A673 (cell line): Measurements from ENCODE around the gene NFKBIE. TPM values are rescaled to one million over a fixed set of nuclear protein-coding genes. Genes with fewer than 3 reads are reported as not detected.

ENCODE experiments used
- BruUV-seq: library from RNA; stranded (reverse); fragments of 400-500 nt; replicated peaks from 2 replicates; lab custom pipeline; 2021; lab: Mats Ljungman, UMichigan
- CTCF ChIA-PET: fragments of 300-600 bp; sonication (Branson Sonifier 250); formaldehyde crosslinking; loops from one replicate; lab custom pipeline; 2022; ENCODE audit warnings: antibody characterized with exemption; lab: Charles Lee
- POLR2A ChIA-PET: fragments of 300-600 bp; sonication (Branson Sonifier 250); formaldehyde crosslinking; loops from one replicate; lab custom pipeline; 2022; ENCODE audit warnings: antibody characterized with exemption; ENCODE audit not compliant: low non-redundant PET; lab: Charles Lee
- DNase-seq: peaks from one replicate; pipeline ENCODE4 v3.0.0-alpha.2; 2015; ENCODE audit warnings: low spot score
- H3K27ac ChIP-seq: fragments of 200-600 bp; sonication (generic); 2 replicates; pipeline ENCODE4 v1.5.1; 2016; ENCODE audit warnings: mixed run types, low read depth, mild to moderate bottlenecking, mixed read lengths, antibody characterized with exemption, low read length; ENCODE audit not compliant: poor library complexity, severe bottlenecking
- H3K27me3 ChIP-seq: fragments of 200-600 bp; sonication (generic); replicated peaks from 2 replicates; pipeline ENCODE4 v1.6.1; 2017; ENCODE audit warnings: mixed run types, low read depth, mild to moderate bottlenecking, mixed read lengths, antibody characterized with exemption, low read length; ENCODE audit not compliant: insufficient read depth, poor library complexity
- H3K36me3 ChIP-seq: fragments of 200-600 bp; sonication (generic); 2 replicates; pipeline ENCODE4 v1.6.1; 2016; ENCODE audit warnings: mixed run types, mild to moderate bottlenecking, mixed read lengths, antibody characterized with exemption, low read length; ENCODE audit not compliant: insufficient read depth, poor library complexity, severe bottlenecking
- H3K4me1 ChIP-seq: fragments of 200-600 bp; sonication (generic); 2 replicates; pipeline ENCODE4 v1.6.1; 2017; ENCODE audit warnings: mixed run types, mild to moderate bottlenecking, mixed read lengths, antibody characterized with exemption, low read length; ENCODE audit not compliant: insufficient read depth, poor library complexity, severe bottlenecking
- H3K4me3 ChIP-seq: fragments of 200-600 bp; sonication (generic); 2 replicates; pipeline ENCODE4 v1.5.1; 2016; ENCODE audit warnings: low read depth, mixed run types, mild to moderate bottlenecking, mixed read lengths, low read length; ENCODE audit not compliant: poor library complexity, severe bottlenecking
- H3K9me3 ChIP-seq: fragments of 200-600 bp; sonication (generic); 2 replicates; pipeline ENCODE4 v1.6.1; 2016; ENCODE audit warnings: mixed run types, low read depth, mild to moderate bottlenecking, mixed read lengths, antibody characterized with exemption, low read length; ENCODE audit not compliant: poor library complexity, severe bottlenecking
- EZH2 ChIP-seq: fragments of 200-600 bp; sonication (generic); IDR thresholded peaks from 2 replicates; pipeline ENCODE4 v1.6.1; 2017; ENCODE audit warnings: borderline replicate concordance, low read depth, mild to moderate bottlenecking, mixed read lengths, antibody characterized with exemption, low read length; ENCODE audit not compliant: poor library complexity, severe bottlenecking
- intact Hi-C: fragments of 100-400 bp; cut with micrococcal nuclease; formaldehyde crosslinking; loops from one replicate; pipeline ENCODE4 v1.10.0; 2022; ENCODE audit not compliant: unreplicated experiment
- total RNA-seq: library from RNA; stranded (reverse); gene quantifications from 2 replicates; pipeline ENCODE4 v1.2.3, GENCODE V29; 2021
- TF ChIP-seq, protein P1 (sequence below): fragments of 300-800, 200-600 bp; sonication (generic); conservative IDR thresholded peaks from 2 replicates; pipeline ENCODE4 v1.5.1; 2017; ENCODE audit warnings: low read depth, mild to moderate bottlenecking, antibody characterized with exemption, low read length, moderate library complexity, mixed read lengths

The NFKBIE gene
- total RNA-seq, 1 experiment from 2014 or later: 5.2 TPM

DNA sequence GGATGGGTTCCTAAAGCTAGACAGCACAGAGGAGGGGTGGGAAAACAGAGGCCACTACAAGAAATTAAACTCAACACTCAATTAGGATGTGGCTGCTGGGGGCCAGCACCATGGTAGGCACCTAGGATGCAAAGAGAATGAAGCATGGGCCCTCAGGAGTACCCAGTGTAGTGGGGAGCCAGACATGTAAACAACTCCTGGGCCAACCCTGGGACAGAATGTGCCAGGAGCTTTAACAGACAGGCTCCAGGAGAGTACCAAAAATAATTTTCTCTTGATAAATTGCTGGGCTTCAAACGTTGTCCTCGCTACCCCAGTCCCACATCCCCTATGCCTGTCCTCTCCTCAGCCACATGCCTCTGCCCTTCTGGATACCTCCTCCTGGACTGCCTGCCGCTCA, 6.6 kb upstream of the NFKBIE start:
- H3K4me1 ChIP-seq: peaks cover 8% of the 10 kb centered on the region
- TF ChIP-seq, protein P1, sequence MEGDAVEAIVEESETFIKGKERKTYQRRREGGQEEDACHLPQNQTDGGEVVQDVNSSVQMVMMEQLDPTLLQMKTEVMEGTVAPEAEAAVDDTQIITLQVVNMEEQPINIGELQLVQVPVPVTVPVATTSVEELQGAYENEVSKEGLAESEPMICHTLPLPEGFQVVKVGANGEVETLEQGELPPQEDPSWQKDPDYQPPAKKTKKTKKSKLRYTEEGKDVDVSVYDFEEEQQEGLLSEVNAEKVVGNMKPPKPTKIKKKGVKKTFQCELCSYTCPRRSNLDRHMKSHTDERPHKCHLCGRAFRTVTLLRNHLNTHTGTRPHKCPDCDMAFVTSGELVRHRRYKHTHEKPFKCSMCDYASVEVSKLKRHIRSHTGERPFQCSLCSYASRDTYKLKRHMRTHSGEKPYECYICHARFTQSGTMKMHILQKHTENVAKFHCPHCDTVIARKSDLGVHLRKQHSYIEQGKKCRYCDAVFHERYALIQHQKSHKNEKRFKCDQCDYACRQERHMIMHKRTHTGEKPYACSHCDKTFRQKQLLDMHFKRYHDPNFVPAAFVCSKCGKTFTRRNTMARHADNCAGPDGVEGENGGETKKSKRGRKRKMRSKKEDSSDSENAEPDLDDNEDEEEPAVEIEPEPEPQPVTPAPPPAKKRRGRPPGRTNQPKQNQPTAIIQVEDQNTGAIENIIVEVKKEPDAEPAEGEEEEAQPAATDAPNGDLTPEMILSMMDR: no peak
- no peak for TF ChIP-seq EZH2
- ChIA-PET POLR2A (no interaction called here), CTCF (interaction anchor here (0.6 kb wide), 1 partner anchor 33 kb away, joined by 4 read pairs; no protein-coding TSS in a partner anchor)
- no peaks in the 10 kb centered on the region for H3K36me3 ChIP-seq
- H3K4me3 ChIP-seq: no peak overlapping the region
- intact Hi-C loops: no loop called here
- no peak for DNase-seq
- no TSS peak for BruUV-seq
- no peaks in the 10 kb centered on the region for H3K27me3 ChIP-seq
- H3K9me3 ChIP-seq: no peaks in the 10 kb centered on the region
- no peak overlapping the region for H3K27ac ChIP-seq

DNA sequence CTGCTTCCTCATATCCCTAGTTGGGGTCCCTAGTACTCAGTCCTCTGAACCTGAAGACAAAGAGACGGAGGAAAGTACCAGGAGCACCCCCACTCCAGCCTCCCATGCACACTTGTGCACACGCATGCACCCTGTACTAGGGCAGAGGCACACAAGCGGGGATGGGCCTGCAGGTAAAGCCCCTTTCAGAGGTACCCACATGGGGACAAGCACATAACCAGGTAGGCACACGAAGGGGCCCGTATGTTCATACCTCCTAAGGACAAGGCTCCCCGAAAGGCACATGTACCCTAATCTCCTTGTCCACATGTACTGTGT, 6.0 kb upstream of the NFKBIE start:
- Histone ChIP-seq H3K4me3 (peak overlapping the region; percentile 53), H3K4me1 (peaks cover 8% of the 10 kb centered on the region), H3K36me3 (no peaks in the 10 kb centered on the region), H3K27ac (no peak overlapping the region), H3K9me3 (no peaks in the 10 kb centered on the region), H3K27me3 (no peaks in the 10 kb centered on the region)
- no peak for DNase-seq
- no TSS peak for BruUV-seq
- ChIA-PET CTCF (interaction anchor here (0.6 kb wide), 1 partner anchor 33 kb away, joined by 4 read pairs; no protein-coding TSS in a partner anchor), POLR2A (no interaction called here)
- TF ChIP-seq EZH2: no peak
- TF ChIP-seq, protein P1: no peak
- intact Hi-C loops: no loop called here

DNA sequence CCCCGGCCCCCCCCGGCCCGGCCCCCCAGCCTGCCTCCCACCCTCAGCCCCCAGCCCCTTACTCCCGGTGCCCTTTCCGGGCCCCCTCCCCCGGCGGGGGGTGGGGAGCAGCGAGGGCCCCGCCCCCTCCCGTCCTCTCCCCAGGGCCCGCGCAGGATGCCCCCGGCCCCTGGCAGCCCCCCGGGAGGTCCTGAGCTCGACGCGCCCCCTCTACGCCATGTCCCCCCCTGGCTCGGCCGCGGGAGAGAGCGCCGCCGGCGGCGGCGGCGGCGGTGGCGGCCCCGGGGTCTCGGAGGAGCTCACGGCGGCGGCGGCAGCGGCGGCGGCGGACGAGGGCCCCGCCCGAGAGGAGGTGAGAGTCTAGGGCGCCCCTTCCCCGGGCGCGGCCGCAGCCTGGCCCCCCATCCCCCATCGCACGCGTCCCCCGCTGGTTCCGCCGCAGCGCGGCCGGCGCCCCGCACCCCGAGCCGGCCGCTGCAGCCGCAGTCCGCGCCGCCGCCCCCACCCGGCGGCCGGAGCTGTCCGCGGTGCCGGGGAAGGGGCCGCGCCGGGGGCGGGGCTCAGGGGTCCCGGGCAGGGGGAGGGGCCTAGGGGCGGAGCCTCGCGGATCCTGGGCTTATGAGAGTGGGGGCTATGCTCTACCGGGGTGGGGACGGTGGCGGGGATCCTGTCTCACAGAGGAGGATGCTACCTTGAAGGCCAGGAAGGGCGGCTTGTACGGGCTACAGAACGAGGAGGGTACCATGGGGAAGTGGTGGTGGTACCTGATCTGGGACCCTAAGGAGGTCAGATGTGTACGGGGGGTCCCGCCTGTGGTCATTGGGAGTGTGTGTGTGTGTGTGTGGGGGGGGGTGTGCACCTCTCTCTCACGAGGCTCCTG, 5.4 kb upstream of the NFKBIE start:
- DNase-seq: no peak
- Histone ChIP-seq H3K4me1 (peaks cover 8% of the 10 kb centered on the region), H3K36me3 (no peaks in the 10 kb centered on the region), H3K9me3 (no peaks in the 10 kb centered on the region), H3K27me3 (no peaks in the 10 kb centered on the region), H3K27ac (no peak overlapping the region), H3K4me3 (peak overlapping the region; percentile 53)
- CTCF ChIA-PET: interaction anchor here (0.7 to 1.7 kb wide), 5 partner anchors 34 to 347 kb away, joined by 3 to 6 read pairs (median 3); partner anchors contain the start of gene AARS2
- intact Hi-C loops: no loop called here
- no TSS peak for BruUV-seq
- TF ChIP-seq, protein P1: no peak
- no peak for TF ChIP-seq EZH2
- POLR2A ChIA-PET: interaction anchor here (0.6 kb wide), 1 partner anchor 14 kb away, joined by 6 read pairs; no protein-coding TSS in a partner anchor
